Natural killer cell (primary cell): ENCODE results near the gene KLHL25. TPM values are rescaled to one million over a fixed set of nuclear protein-coding genes. Genes with fewer than 3 reads are reported as not detected.

Experiments used
- ATAC-seq, 3 donors: fragments of 150-1000 bp in 2 of 3; fragments of 200-7000 bp in 1 of 3; cut with Tn5 transposase; 1 replicate in 1 of 3; 2 replicates in 2 of 3; pipeline ENCODE4 v1.10.0; 2021; ENCODE audit warnings: mild to moderate bottlenecking in 2 of 3, moderate library complexity in 2 of 3
- DNase-seq, 2 donors: peaks; one replicate each; pipeline versions ENCODE4 v3.0.0 to v3.0.0-alpha.2; 2013 to 2021; ENCODE audit warnings: mixed read lengths in 1 of 2
- H3K27ac ChIP-seq: one replicate; pipeline ENCODE4 v1.5.1; 2013; ENCODE audit warnings: mild to moderate bottlenecking, low read length
- H3K27me3 ChIP-seq: one replicate; pipeline ENCODE4 v1.6.1; 2013; ENCODE audit warnings: low read length; ENCODE audit not compliant: control insufficient read depth, insufficient read depth
- H3K36me3 ChIP-seq: one replicate; pipeline ENCODE4 v1.6.1; 2013; ENCODE audit warnings: low read length; ENCODE audit not compliant: control insufficient read depth, insufficient read depth
- H3K4me1 ChIP-seq: one replicate; pipeline ENCODE4 v1.6.1; 2013; ENCODE audit warnings: low read length; ENCODE audit not compliant: control insufficient read depth, insufficient read depth
- H3K4me3 ChIP-seq: one replicate; pipeline ENCODE4 v1.5.1; 2013; ENCODE audit warnings: low read length
- H3K9me3 ChIP-seq: one replicate; pipeline ENCODE4 v1.6.1; 2013; ENCODE audit warnings: low read length; ENCODE audit not compliant: control insufficient read depth, insufficient read depth
- H3K27ac Mint-ChIP-seq, 2 donors: one replicate each; pipeline ENCODE4 v1.8.0; 2022; ENCODE audit warnings: mild to moderate bottlenecking in 2 of 2, mixed read lengths in 2 of 2, moderate library complexity in 1 of 2
- H3K27me3 Mint-ChIP-seq, 2 donors: one replicate each; pipeline ENCODE4 v1.8.0; 2022; ENCODE audit warnings: low read depth in 2 of 2, mixed read lengths in 2 of 2
- H3K36me3 Mint-ChIP-seq: one replicate; pipeline ENCODE4 v1.8.0; 2022; ENCODE audit warnings: mixed read lengths
- H3K4me1 Mint-ChIP-seq, 2 donors: one replicate each; pipeline ENCODE4 v1.8.0; 2022; ENCODE audit warnings: mixed read lengths in 2 of 2
- H3K4me3 Mint-ChIP-seq: one replicate; pipeline ENCODE4 v1.8.0; 2022; ENCODE audit warnings: mild to moderate bottlenecking, moderate library complexity, mixed read lengths
- H3K9me3 Mint-ChIP-seq, 2 donors: one replicate each; pipeline ENCODE4 v1.8.0; 2022; ENCODE audit warnings: mixed read lengths in 2 of 2
- CTCF ChIP-seq: fragments of 200-600 bp; IDR thresholded peaks from one replicate; pipeline ENCODE4 v1.8.0; 2022; ENCODE audit warnings: antibody characterized with exemption
- WGBS: methylation state at CpG from one replicate; pipeline ENCODE4 v1.1.7; 2013; ENCODE audit warnings: missing lambda C conversion rate; ENCODE audit not compliant: insufficient coverage; 5-methylcytosine and 5-hydroxymethylcytosine counted together
- intact Hi-C: fragments of 100-400 bp; cut with micrococcal nuclease; formaldehyde crosslinking; loops from one replicate; pipeline ENCODE4 v1.14.2; 2022
- total RNA-seq, 4 donors: library from RNA; stranded (reverse); fragments of 120-200 nt in 1 of 4; gene quantifications; one replicate each; pipeline versions ENCODE4 v1.2.3 to v1.2.4, GENCODE V29; 2013 to 2022

Gene KLHL25
- total RNA-seq, 3 donors from 2014 or later (not counting 1 experiment from before 2014, with no cell fraction given) = 6.5 to 16.2 (median 10.4) TPM

GRCh38 chr15:85770096-85771041 lies 24.4 kb downstream of the KLHL25 start:
- H3K4me3 ChIP-seq = no peak overlapping the region
- H3K4me1 ChIP-seq = no peaks in the 10 kb centered on the region
- H3K27ac Mint-ChIP-seq = no peak overlapping the region
- intact Hi-C loops = no loop called here
- 97% methylated on average over 21 of the region's 21 CpGs for WGBS
- peaks cover 6 to 23% of the 10 kb centered on the region in 2 donors for H3K4me1 Mint-ChIP-seq
- H3K27me3 Mint-ChIP-seq = no peaks in the 10 kb centered on the region
- no peaks in the 10 kb centered on the region for H3K36me3 Mint-ChIP-seq
- no peak overlapping the region for H3K27ac ChIP-seq
- ATAC-seq (no peak), DNase-seq (no peak)
- no peaks in the 10 kb centered on the region for H3K27me3 ChIP-seq
- no peak overlapping the region for H3K4me3 Mint-ChIP-seq
- TF ChIP-seq CTCF = no peak
- no peaks in the 10 kb centered on the region for H3K36me3 ChIP-seq
- H3K9me3 Mint-ChIP-seq = no peaks in the 10 kb centered on the region
- no peaks in the 10 kb centered on the region for H3K9me3 ChIP-seq

DNA sequence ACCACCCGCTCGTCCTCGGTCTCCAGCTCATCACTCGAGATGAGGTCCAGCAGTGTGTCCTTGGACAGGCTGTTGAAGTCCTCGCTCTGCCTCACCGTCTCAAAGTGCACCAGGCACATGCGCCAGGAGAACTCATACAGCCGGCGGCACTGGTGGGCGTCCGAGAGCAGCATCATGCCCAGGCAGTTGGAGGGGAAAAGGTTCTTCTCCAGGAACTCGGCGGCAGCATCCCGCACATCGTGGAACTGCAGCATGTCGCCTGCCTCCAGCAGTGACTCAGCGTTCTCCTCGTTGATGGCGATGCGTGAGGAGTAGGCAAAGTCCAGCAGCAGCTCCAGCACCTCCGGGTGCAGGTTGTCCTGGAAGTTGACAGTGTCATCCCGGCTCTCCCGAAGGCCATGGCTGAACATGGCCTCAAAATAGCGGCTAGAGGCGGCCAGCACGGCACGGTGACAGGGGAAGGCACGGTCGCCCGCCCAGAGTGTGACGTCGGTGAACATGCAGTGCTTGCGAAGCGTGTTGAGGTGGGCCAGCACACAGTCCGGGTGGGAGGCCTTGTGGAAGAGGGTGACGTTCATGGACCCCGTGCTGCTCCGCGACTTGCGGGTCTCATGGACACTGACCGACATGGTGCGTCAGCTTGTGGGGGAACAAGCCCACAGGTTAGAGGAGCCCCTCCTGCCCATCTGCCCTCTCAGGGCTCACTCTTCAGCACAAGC lies 25.4 kb downstream of the KLHL25 start:
- DNase-seq = no peak
- Mint-ChIP-seq H3K27ac (no peak overlapping the region), H3K27me3 (no peaks in the 10 kb centered on the region), H3K4me1 (peaks cover 6 to 29% of the 10 kb centered on the region in 2 donors), H3K9me3 (no peaks in the 10 kb centered on the region), H3K4me3 (no peak overlapping the region), H3K36me3 (no peaks in the 10 kb centered on the region)
- H3K27me3 ChIP-seq = no peaks in the 10 kb centered on the region
- TF ChIP-seq CTCF = no peak
- 98% methylated on average over 42 of the region's 42 CpGs for WGBS
- intact Hi-C loops = no loop called here
- H3K4me3 ChIP-seq = no peak overlapping the region
- no peak overlapping the region for H3K27ac ChIP-seq
- no peaks in the 10 kb centered on the region for H3K9me3 ChIP-seq
- no peak for ATAC-seq
- H3K4me1 ChIP-seq = no peaks in the 10 kb centered on the region
- no peaks in the 10 kb centered on the region for H3K36me3 ChIP-seq

- no peak overlapping the region for H3K27ac ChIP-seq
- WGBS = 97% methylated on average over 32 of the region's 32 CpGs
- H3K4me3 ChIP-seq = no peak overlapping the region
- no peaks in the 10 kb centered on the region for H3K9me3 ChIP-seq
- H3K4me1 ChIP-seq = no peaks in the 10 kb centered on the region
- H3K36me3 ChIP-seq = no peaks in the 10 kb centered on the region
- no peaks in the 10 kb centered on the region for H3K36me3 Mint-ChIP-seq
- H3K27me3 ChIP-seq = no peaks in the 10 kb centered on the region
- H3K9me3 Mint-ChIP-seq = no peaks in the 10 kb centered on the region
- H3K4me3 Mint-ChIP-seq = no peak overlapping the region
- no peak for ATAC-seq
- no peak for DNase-seq
- TF ChIP-seq CTCF = no peak
- no peaks in the 10 kb centered on the region for H3K27me3 Mint-ChIP-seq
- H3K4me1 Mint-ChIP-seq = peaks cover 6 to 29% of the 10 kb centered on the region in 2 donors
- intact Hi-C loops = no loop called here
- no peak overlapping the region for H3K27ac Mint-ChIP-seq
Measured at GRCh38 chr15:85768595-85769168, 26.0 kb downstream of the KLHL25 start.
